Smooth muscle cell of trachea (primary cell): ENCODE measurements around the gene MBTD1. TPM values are rescaled to one million over a fixed set of nuclear protein-coding genes. Genes with fewer than 3 reads are reported as not detected.

Source experiments
- total RNA-seq: library from RNA; depleted of rRNA; stranded (reverse); fragments of >200 nt; gene quantifications from 2 replicates; pipeline ENCODE4 v1.2.1, GENCODE V29; 2014

MBTD1 gene
- 7.8 and 12.2 TPM in 2 replicates for total RNA-seq

GRCh38 chr17:51259564-51260236, at the start of gene MBTD1:
Gene MBTD1, minus strand, starts transcription at chr17:51260049. Its CDS starts 34,888 bp downstream, at chr17:51225161.

DNA sequence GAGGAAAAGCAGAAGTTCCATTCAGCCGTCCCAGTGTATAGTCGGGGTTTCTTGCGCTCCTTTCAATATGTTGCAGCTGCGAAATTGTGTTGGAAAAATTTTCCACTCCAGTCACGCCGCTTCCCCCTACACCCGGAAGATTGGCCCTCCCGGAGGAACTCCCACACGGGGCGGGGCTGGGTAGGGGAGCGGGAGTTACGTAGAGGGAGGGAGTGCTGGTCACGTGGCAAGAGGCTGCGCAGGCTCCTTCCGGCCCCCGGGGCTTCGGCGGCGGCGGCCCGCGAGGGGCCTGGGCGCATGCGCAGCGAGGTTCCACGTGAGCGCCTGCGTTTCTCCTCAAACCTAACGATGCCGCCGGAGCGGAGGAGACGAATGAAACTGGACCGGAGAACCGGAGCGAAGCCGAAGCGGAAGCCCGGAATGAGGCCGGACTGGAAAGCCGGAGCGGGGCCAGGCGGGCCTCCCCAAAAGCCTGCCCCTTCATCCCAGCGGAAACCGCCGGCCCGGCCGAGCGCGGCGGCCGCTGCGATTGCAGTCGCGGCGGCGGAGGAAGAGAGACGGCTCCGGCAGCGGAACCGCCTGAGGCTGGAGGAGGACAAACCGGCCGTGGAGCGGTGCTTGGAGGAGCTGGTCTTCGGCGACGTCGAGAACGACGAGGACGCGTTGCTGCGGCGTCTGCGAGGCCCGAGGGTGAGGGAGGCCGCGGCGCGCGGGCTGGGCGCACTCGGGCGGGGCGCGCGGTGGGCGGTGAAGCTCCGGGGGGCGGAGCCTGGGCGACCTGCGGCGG, 581 bp upstream of the MBTD1 start, which contains the start of gene UTP18:
Gene UTP18, plus strand, starts transcription at position 310 of the 787 bp plus-strand sequence. Its CDS starts 39 bp downstream, at position 349.

DNA sequence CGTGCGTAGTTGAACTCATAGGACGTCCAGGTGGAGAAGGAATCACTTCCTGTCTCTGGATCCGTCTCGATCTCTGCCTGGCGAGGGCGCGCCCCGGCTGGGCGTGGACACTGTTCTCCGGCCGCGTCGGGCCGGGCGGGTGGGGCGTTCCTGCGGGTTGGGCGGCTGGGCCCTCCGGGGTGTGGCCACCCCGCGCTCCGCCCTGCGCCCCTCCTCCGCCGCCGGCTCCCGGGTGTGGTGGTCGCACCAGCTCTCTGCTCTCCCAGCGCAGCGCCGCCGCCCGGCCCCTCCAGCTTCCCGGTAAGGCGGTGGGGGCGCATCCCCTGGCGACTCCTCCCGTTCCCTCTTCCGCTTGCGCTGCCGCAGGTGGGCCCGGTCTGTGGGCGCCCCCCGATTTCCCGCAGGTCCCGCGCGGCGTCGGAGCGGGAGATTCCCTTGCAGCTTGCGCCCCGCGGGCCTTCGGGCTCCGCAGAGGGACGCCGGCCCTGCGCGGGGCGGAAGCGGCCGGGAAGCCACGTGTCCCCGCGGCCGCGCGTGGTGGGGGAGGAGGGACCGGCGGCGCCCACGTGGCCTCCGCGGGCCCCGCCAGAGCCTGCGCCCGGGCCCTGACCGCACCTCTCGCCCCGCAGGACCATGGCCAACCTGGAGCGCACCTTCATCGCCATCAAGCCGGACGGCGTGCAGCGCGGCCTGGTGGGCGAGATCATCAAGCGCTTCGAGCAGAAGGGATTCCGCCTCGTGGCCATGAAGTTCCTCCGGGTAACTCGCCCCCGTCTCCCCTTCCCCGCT, 93.5 kb downstream of the MBTD1 start, which contains the start of gene NME2:
Gene NME2, plus strand, starts transcription at position 214 of the 789 bp plus-strand sequence. Its CDS starts 420 bp downstream, at position 634.

GRCh38 chr17:51153210-51154072, 106.4 kb downstream of the MBTD1 start, which contains the start of gene NME1:
Gene NME1, plus strand, starts transcription at chr17:51153559. Its CDS starts 2,096 bp downstream, at chr17:51155655.

Other genes with a start within 250 kb of the MBTD1 start
- gene SPAG9, start 139.2 kb downstream of the MBTD1 start, total RNA-seq = 125 and 136 TPM in 2 replicates
- gene NME1, start 106.5 kb downstream of the MBTD1 start, total RNA-seq = 56.2 and 212 TPM in 2 replicates
- 498 and 850 TPM in 2 replicates for gene NME2, start 93.6 kb downstream of the MBTD1 start, total RNA-seq
- 35.2 and 54.3 TPM in 2 replicates for gene UTP18, start 497 bp upstream of the MBTD1 start, total RNA-seq